IPS-NIHi11 (cell line): ENCODE measurements around the gene RSPO3.
"Not testable (repeated sequence)": the region's sequence is repeated elsewhere in the genome, so short reads cannot be mapped to it uniquely, and the experiment has no call there.

Source experiments
- DNase-seq: peaks from one replicate; pipeline ENCODE4 v3.0.0; 2012; ENCODE audit warnings: mixed read lengths, low spot score

Gene RSPO3

GRCh38 chr6:127118298-127119101 lies at the start of gene RSPO3:
TSS of gene RSPO3 (plus strand) at chr6:127118671. CDS start at chr6:127119193, 522 bp downstream.
- peak; percentile 55 for DNase-seq

GRCh38 chr6:127069659-127070279 lies 48.7 kb upstream of the RSPO3 start:
- peak; percentile 36 for DNase-seq

- DNase-seq: no peak
Observed at GRCh38 chr6:127073222-127073621, 45.2 kb upstream of the RSPO3 start.

- no peak for DNase-seq
Observed at GRCh38 chr6:127076466-127076865, 42.0 kb upstream of the RSPO3 start.

GRCh38 chr6:127077886-127078285 lies 40.6 kb upstream of the RSPO3 start:
- no peak for DNase-seq

GRCh38 chr6:127078669-127079068 lies 39.8 kb upstream of the RSPO3 start:
- DNase-seq: no peak

- no peak for DNase-seq
Observed at GRCh38 chr6:127079681-127080080, 38.8 kb upstream of the RSPO3 start.

- no peak for DNase-seq
Observed at GRCh38 chr6:127080081-127080480, 38.4 kb upstream of the RSPO3 start.

- no peak for DNase-seq
Observed at GRCh38 chr6:127083231-127083962, 35.1 kb upstream of the RSPO3 start.

GRCh38 chr6:127083963-127084310 lies 34.5 kb upstream of the RSPO3 start:
- no peak for DNase-seq

GRCh38 chr6:127085181-127085580 lies 33.3 kb upstream of the RSPO3 start:
- no peak for DNase-seq

- DNase-seq: peak; percentile 8
Observed at GRCh38 chr6:127090051-127090450, 28.4 kb upstream of the RSPO3 start.

GRCh38 chr6:127092466-127092865 lies 26.0 kb upstream of the RSPO3 start:
- DNase-seq: no peak

- no peak for DNase-seq
Observed at GRCh38 chr6:127094791-127095190, 23.7 kb upstream of the RSPO3 start.

GRCh38 chr6:127096167-127096566 lies 22.3 kb upstream of the RSPO3 start:
- no peak for DNase-seq

GRCh38 chr6:127097442-127097841 lies 21.0 kb upstream of the RSPO3 start:
- not testable (repeated sequence) for DNase-seq

- no peak for DNase-seq
Observed at GRCh38 chr6:127100510-127101140, 17.8 kb upstream of the RSPO3 start.

GRCh38 chr6:127102299-127102698 lies 16.2 kb upstream of the RSPO3 start:
- DNase-seq: no peak

- DNase-seq: no peak
Observed at GRCh38 chr6:127102859-127103258, 15.6 kb upstream of the RSPO3 start.

- DNase-seq: no peak
Observed at GRCh38 chr6:127103482-127103881, 15.0 kb upstream of the RSPO3 start.

- DNase-seq: no peak
Observed at GRCh38 chr6:127107916-127108315, 10.6 kb upstream of the RSPO3 start.

GRCh38 chr6:127110712-127111111 lies 7.8 kb upstream of the RSPO3 start:
- DNase-seq: no peak

GRCh38 chr6:127111526-127111925 lies 6.9 kb upstream of the RSPO3 start:
- DNase-seq: no peak
